Medulla oblongata (tissue), 1 donor: Measurements from ENCODE around the gene GADL1.

ENCODE experiments used
- DNase-seq: peaks from one replicate; pipeline ENCODE4 v3.0.0-alpha.2; 2015; ENCODE audit errors: extremely low spot score

GADL1 gene

DNA sequence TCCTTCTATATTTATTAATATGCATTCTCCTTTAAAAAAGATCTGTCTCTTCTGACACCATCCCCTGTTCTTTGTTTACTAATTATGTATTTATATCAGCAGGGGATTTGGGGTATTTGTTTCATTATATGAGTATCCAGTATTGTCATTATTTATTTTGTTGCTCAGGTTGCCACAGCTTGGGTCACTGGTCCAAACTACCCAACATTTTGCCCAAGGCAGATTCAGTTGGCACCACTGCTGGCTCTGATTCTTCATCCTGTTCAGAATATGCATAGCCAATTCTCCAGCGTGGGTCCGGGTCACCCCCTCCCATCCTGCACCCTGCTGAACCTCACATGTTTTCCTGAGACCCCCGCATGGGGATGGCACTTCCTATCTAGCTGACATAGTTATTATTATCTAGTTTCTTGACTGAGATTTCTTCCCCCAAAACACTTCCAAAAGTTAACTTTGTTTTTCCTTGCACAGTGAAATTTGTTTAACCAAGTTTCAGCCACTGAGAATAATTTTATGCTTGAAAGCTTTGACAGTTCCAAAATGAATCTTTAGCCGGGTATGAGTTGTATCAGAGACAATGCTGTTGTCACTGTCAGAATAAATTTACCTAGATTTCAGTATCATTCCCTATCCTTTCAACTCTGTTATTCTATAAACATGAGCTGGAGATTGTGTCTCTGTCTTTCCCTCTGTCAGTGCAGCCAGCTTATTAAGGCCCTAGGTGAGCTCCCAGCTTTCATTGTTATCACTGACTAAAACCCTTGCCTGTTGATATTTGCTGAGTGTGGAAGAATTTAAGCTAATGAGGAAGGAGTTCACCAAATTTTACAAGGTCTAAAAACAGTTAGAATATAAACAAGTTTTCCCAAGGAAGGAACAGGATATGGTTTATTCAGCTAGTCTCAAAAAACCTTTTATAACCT, 217.8 kb downstream of the GADL1 start:
- no peak for DNase-seq
